Lung (tissue), 12 donors: ENCODE results near the gene PCDHGA1. TPM values are rescaled to one million over a fixed set of nuclear protein-coding genes. Genes with fewer than 3 reads are reported as not detected.
A peak's percentile ranks its signal among the peaks of the same experiment; 100 is the strongest.

Experiments
- ATAC-seq: fragments of 200-7000 bp; cut with Tn5 transposase; one replicate; pipeline ENCODE4 v1.9.1; 2020; ENCODE audit warnings: moderate number of reproducible peaks; ENCODE audit not compliant: insufficient read depth, low FRiP score
- DNase-seq, 3 donors: peaks; one replicate each; pipeline ENCODE4 v3.0.0-alpha.2; 2013 to 2017
- H3K27ac ChIP-seq, 2 donors: one replicate each; pipeline ENCODE4 v1.5.1; 2013; ENCODE audit warnings: mild to moderate bottlenecking in 2 of 2, moderate library complexity in 2 of 2, control low read depth in 1 of 2, inconsistent platforms in 1 of 2, low read depth in 1 of 2, low read length in 1 of 2
- H3K27me3 ChIP-seq, 3 donors: one replicate each; pipeline ENCODE4 v1.5.1; 2013; ENCODE audit warnings: low read length in 2 of 3; ENCODE audit not compliant: control insufficient read depth in 3 of 3, insufficient read depth in 3 of 3
- H3K36me3 ChIP-seq, 4 donors: one replicate each; pipeline ENCODE4 v1.5.1; 2013; ENCODE audit warnings: low read length in 4 of 4, mild to moderate bottlenecking in 1 of 4, moderate library complexity in 1 of 4; ENCODE audit not compliant: control insufficient read depth in 4 of 4, insufficient read depth in 4 of 4
- H3K4me1 ChIP-seq, 5 donors: one replicate each; pipeline ENCODE4 v1.5.1; 2013; ENCODE audit warnings: low read length in 5 of 5, mild to moderate bottlenecking in 2 of 5, moderate library complexity in 1 of 5; ENCODE audit not compliant: control insufficient read depth in 5 of 5, insufficient read depth in 5 of 5
- H3K4me3 ChIP-seq: one replicate; pipeline ENCODE4 v1.5.1; 2013; ENCODE audit warnings: mild to moderate bottlenecking, control low read depth, moderate library complexity
- H3K9ac ChIP-seq, 2 donors: one replicate each; pipeline ENCODE4 v1.5.1; 2013; ENCODE audit warnings: low read length in 2 of 2, control low read depth in 1 of 2; ENCODE audit not compliant: insufficient read depth in 1 of 2
- H3K9me3 ChIP-seq, 4 donors: one replicate each; pipeline ENCODE4 v1.5.1; 2013; ENCODE audit warnings: low read length in 3 of 4, mild to moderate bottlenecking in 1 of 4, moderate library complexity in 1 of 4; ENCODE audit not compliant: control insufficient read depth in 4 of 4, insufficient read depth in 3 of 4
- CTCF ChIP-seq: IDR thresholded peaks from 2 replicates; pipeline ENCODE4 v1.5.1; 2012; ENCODE audit warnings: mild to moderate bottlenecking; ENCODE audit errors: control extremely low read depth, extremely low read depth
- WGBS, 2 donors: extraction: QIAGEN DNeasy Blood & Tissue Kit; methylation state at CpG; one replicate each; pipeline ENCODE4 v1.1.7; 2013; 5-methylcytosine and 5-hydroxymethylcytosine counted together
- polyA plus RNA-seq, 2 donors: library from polyadenylated mRNA; stranded (reverse); fragments of 200-250 nt; gene quantifications; one replicate each; pipeline ENCODE4 v1.2.1, GENCODE V29; 2013
- total RNA-seq, 2 donors: library from RNA; depleted of rRNA in 1 of 2; stranded (reverse); fragments of >200 nt in 1 of 2; gene quantifications; one replicate each; pipeline ENCODE4 v1.2.1, GENCODE V29; 2014 to 2021
- donor health status: control.
- donor health status: control.
- donor health status: Bipolar disorder and iron deficiency.
- donor health status: healthy.
- donor health status: DM: yes; HTN: yes; CAD: no.

The PCDHGA1 gene
- total and polyA plus RNA-seq, 4 donors, result 0.15 to 0.71 (median 0.36) TPM

GRCh38 chr5:141487131-141487530 is 156.8 kb downstream of the PCDHGA1 start:
- WGBS, 2 donors, result 85 to 87% methylated on average over 7 of the region's 7 CpGs
- Histone ChIP-seq H3K4me3 (no peak overlapping the region), H3K9ac (no peak overlapping the region), H3K27ac (no peak overlapping the region), H3K36me3 (peaks cover 0 to 39% (median 19%) of the 10 kb centered on the region in 4 donors), H3K9me3 (peaks cover 0 to 14% (median 0%) of the 10 kb centered on the region in 4 donors), H3K4me1 (peaks cover 6 to 37% (median 15%) of the 10 kb centered on the region in 5 donors), H3K27me3 (peaks cover 0 to 54% (median 0%) of the 10 kb centered on the region in 3 donors)
- no peak for DNase-seq
- no peak for TF ChIP-seq CTCF
- ATAC-seq, result no peak

GRCh38 chr5:141488591-141489561 is 158.6 kb downstream of the PCDHGA1 start, which contains the start of gene PCDHGC5:
PCDHGC5 (plus strand) TSS chr5:141489081; CDS start chr5:141489241, 160 bp downstream.
- Histone ChIP-seq H3K27ac (peak within 1 kb of the TSS in 1 of 2 donors; percentile 3), H3K4me1 (peaks cover 8 to 46% (median 13%) of the 10 kb centered on the region in 5 donors), H3K9me3 (peaks cover 0 to 14% (median 0%) of the 10 kb centered on the region in 4 donors), H3K4me3 (no peak within 1 kb of the TSS), H3K27me3 (peaks cover 0 to 60% (median 0%) of the 10 kb centered on the region in 3 donors), H3K36me3 (peaks cover 0 to 43% (median 20%) of the 10 kb centered on the region in 4 donors), H3K9ac (no peak within 1 kb of the TSS)
- DNase-seq (no peak), ATAC-seq (no peak)
- WGBS, 2 donors, result 63 to 78% methylated on average over 14 of the region's 14 CpGs
- no peak for TF ChIP-seq CTCF

- Histone ChIP-seq H3K27ac (no peak overlapping the region), H3K9me3 (peaks cover 0 to 14% (median 0%) of the 10 kb centered on the region in 4 donors), H3K27me3 (peaks cover 0 to 59% (median 0%) of the 10 kb centered on the region in 3 donors), H3K9ac (no peak overlapping the region), H3K4me3 (no peak overlapping the region), H3K36me3 (peaks cover 0 to 43% (median 19%) of the 10 kb centered on the region in 4 donors), H3K4me1 (peaks cover 0 to 47% (median 16%) of the 10 kb centered on the region in 5 donors)
- DNase-seq (no peak), ATAC-seq (no peak)
- no peak for TF ChIP-seq CTCF
- WGBS, 2 donors, result 88 to 92% methylated on average over 10 of the region's 10 CpGs
Measured at GRCh38 chr5:141489841-141490240, 159.5 kb downstream of the PCDHGA1 start.
